ENCODE data around the gene SFTPA1. TPM values are rescaled to one million over a fixed set of nuclear protein-coding genes. Genes with fewer than 3 reads are reported as not detected.
"Not testable (repeated sequence)": the region's sequence is repeated elsewhere in the genome, so short reads cannot be mapped to it uniquely, and the experiment has no call there.

Gene SFTPA1
- total RNA-seq, 2 donors from 2014 or later = 0.77 to 8.8 TPM

GRCh38 chr10:79638318-79638717 lies 27.6 kb downstream of the SFTPA1 start:
- Histone ChIP-seq H3K4me1 (no peaks in the 10 kb centered on the region), H3K36me3 (no peaks in the 10 kb centered on the region), H3K9ac (ENCODE audit: low read depth in 2 of 2, low read length in 2 of 2) (no peak overlapping the region), H3K27me3 (no peaks in the 10 kb centered on the region), H3K9me3 (no peaks in the 10 kb centered on the region), H3K27ac (no peak overlapping the region), H3K4me3 (no peak overlapping the region)
- DNase-seq = no peak
- TF ChIP-seq, protein P1, sequence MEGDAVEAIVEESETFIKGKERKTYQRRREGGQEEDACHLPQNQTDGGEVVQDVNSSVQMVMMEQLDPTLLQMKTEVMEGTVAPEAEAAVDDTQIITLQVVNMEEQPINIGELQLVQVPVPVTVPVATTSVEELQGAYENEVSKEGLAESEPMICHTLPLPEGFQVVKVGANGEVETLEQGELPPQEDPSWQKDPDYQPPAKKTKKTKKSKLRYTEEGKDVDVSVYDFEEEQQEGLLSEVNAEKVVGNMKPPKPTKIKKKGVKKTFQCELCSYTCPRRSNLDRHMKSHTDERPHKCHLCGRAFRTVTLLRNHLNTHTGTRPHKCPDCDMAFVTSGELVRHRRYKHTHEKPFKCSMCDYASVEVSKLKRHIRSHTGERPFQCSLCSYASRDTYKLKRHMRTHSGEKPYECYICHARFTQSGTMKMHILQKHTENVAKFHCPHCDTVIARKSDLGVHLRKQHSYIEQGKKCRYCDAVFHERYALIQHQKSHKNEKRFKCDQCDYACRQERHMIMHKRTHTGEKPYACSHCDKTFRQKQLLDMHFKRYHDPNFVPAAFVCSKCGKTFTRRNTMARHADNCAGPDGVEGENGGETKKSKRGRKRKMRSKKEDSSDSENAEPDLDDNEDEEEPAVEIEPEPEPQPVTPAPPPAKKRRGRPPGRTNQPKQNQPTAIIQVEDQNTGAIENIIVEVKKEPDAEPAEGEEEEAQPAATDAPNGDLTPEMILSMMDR (IDR thresholded peaks at IDR 0.05) = no peak
- intact Hi-C loops (cut with DNase I) = no loop called here

DNA sequence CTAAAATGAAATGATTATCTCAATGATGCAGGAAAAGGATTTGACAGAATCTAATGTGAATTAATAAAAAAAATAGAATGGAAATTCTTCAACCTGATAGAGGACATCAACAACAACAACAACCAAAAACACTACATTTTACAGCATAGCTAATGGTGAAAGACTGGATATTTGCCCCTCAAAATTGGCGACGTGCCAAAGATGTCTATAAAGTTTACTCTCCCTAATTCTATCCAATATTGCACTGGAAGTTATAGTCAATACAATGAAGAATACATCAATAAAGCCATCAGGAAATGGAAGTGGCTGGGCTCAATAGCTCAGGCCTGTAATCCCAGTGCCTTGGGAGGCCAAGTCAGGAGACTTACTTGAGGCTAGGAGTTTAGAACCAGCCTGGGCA lies 42.0 kb downstream of the SFTPA1 start:
- H3K27ac ChIP-seq; DNase-seq; H3K9ac ChIP-seq (ENCODE audit: low read depth in 2 of 2, low read length in 2 of 2); H3K27me3 ChIP-seq; H3K9me3 ChIP-seq; H3K4me1 ChIP-seq; H3K4me3 ChIP-seq; intact Hi-C loops (cut with DNase I); H3K36me3 ChIP-seq: not testable (repeated sequence)

GRCh38 chr10:79663287-79663686 lies 52.5 kb downstream of the SFTPA1 start:
- H3K27ac ChIP-seq; intact Hi-C loops (cut with DNase I); H3K9ac ChIP-seq (ENCODE audit: low read depth in 2 of 2, low read length in 2 of 2); DNase-seq; H3K36me3 ChIP-seq; H3K4me3 ChIP-seq; H3K9me3 ChIP-seq; H3K27me3 ChIP-seq; H3K4me1 ChIP-seq: not testable (repeated sequence)

- H3K9me3 ChIP-seq; H3K4me3 ChIP-seq; H3K27me3 ChIP-seq; H3K4me1 ChIP-seq; H3K9ac ChIP-seq (ENCODE audit: low read depth in 2 of 2, low read length in 2 of 2); DNase-seq; H3K36me3 ChIP-seq; intact Hi-C loops (cut with DNase I); H3K27ac ChIP-seq: not testable (repeated sequence)
Measured at GRCh38 chr10:79664686-79665085, 53.9 kb downstream of the SFTPA1 start.

Other genes starting within 250 kb of the SFTPA1 start
- 10 to 100 TPM in 1 of 2 donors, 1 to 10 TPM in 1; 4.6 to 19.1 TPM for gene ZCCHC24, start 165.3 kb upstream of the SFTPA1 start, total RNA-seq
- 1 to 10 TPM in 1 of 2 donors, under 1 TPM in 1; 0.19 to 1.6 TPM for gene EIF5AL1, start 98.4 kb upstream of the SFTPA1 start, total RNA-seq
- gene SFTPA2, start 50.5 kb upstream of the SFTPA1 start, total RNA-seq = 10 to 100 TPM in 1 of 2 donors, 1 to 10 TPM in 1; 5.6 to 14.2 TPM
- 1 to 10 TPM in 1 of 2 donors, under 1 TPM in 1; 0.98 to 1.2 TPM for gene NUTM2B, start 92.3 kb downstream of the SFTPA1 start, total RNA-seq
- gene NUTM2E, start 215.8 kb downstream of the SFTPA1 start, total RNA-seq = under 1 TPM in 1 of 2 donors, not detected in 1; 0.08 TPM

Data from colonic mucosa (tissue), 4 donors.